ENCODE measurements around the gene FBXW11.
"Not testable (repeated sequence)": the region's sequence is repeated elsewhere in the genome, so short reads cannot be mapped to it uniquely, and the experiment has no call there.

FBXW11 gene

DNA sequence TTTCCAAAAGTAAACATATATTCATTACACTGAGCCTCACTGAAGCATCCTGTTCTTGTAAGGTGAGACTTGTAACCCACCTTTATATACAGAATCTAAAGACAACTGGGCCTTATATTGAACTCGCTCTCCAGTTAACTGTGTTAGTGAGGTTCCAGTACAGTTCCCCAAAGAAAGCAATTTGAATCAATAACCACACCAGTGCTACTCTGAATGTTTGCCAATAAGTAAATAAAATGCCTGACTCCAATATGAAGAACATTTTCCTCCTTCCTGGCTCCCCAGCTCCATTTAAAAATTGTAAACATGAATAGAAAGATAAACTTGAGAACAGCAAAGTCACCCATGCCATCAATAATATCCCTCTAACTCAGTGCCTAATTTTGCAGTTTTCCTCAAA is 50.1 kb downstream of the FBXW11 start:
- DNase-seq (ENCODE audit: extremely low read depth in 1 of 2, low read depth in 1 of 2), result no peak

DNA sequence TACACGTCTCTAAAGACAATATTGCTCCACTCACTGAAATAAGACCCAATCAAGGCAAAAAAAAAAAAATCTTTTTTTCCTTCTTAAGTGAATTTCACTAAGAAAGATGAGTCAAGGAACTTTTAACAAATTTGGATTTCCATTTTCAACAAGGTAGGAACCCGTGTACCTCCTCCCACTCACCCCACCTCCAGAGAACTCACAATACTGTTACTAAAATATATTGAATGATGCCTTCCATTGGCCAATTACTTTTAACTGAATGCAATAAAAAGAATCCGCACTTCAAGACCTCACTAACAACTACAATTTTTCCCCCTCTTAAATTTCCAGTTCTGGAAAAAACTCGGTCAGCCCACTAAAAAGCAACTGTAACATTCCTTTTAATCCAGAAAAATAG is 50.7 kb downstream of the FBXW11 start:
- DNase-seq (ENCODE audit: extremely low read depth in 1 of 2, low read depth in 1 of 2), result no peak

DNA sequence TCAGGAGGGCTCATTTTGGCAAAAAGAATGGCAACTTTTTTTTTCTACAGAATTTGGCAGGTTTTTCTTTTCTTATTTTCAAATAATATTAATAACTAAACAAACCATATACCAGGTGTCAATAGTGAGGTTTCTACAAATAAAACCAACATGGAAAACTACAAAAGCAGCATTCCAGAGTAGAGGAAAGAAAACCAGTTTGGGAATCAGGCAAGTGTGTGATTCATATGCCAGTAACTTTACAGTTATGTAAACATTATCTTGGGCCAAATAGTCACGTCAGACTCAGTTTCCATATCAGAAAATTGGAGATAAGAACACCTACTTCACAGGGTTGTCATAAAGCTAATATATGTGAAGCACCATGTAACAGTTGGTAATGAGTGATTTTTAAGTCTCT is 51.7 kb downstream of the FBXW11 start:
- no peak for DNase-seq (ENCODE audit: extremely low read depth in 1 of 2, low read depth in 1 of 2)

DNA sequence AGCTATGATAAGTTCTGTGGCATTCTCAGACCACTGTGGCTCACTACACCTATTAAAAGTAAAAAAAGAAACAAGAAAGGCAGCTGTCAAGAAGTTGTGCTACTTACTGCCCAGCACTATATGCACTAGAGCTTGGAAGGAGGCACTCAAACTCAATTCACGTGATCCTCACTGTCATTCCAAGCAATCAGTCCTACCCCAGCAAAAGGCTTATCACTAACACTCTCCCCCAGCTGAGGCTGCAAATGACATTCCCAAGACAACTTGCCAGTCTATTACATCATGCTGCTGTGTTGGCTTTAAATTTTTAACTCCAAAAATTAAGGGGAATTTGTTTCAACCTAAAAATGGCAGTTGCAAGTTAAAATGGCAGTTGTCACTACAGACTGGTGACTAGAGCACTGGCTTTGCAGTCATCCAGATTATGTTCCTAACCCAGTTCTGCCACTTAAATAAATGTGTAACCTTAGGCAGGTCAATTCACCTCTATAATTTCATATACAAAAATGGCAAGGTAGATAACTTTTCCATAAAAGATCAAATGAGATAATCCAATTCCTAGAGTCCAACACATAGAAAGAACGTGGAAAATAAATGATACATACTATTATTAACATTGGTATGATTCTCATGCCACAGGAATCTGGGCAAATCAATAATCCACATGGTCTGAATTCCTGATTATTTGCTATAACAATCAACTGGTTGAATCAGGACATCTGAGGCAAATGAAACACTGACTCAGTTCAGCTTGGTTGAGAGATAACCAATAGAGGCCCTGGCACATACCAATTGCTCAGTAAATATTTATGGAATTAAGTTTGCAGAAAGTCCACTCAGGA is 52.4 kb downstream of the FBXW11 start:
- no peak for DNase-seq (ENCODE audit: extremely low read depth in 1 of 2, low read depth in 1 of 2)

DNA sequence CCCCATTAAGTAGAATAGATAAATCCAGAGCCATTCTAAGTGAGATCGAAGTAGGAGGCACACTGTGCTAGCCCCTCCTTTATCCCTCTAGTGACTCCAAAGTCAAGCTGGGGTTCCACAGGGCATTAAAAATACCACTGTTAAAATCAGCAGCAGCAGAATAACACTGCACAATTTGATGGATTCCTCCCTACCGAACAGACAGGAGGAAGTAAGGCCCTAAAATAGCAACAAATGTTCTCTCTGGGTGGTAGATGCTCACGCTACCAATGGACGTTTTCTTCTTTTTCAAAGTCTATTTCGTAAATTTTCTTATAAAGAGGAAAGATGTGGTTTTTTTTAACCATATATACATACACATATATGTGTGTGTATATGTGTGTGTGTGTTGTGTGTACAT is 54.4 kb downstream of the FBXW11 start:
- DNase-seq (ENCODE audit: extremely low read depth in 1 of 2, low read depth in 1 of 2), result no peak

DNA sequence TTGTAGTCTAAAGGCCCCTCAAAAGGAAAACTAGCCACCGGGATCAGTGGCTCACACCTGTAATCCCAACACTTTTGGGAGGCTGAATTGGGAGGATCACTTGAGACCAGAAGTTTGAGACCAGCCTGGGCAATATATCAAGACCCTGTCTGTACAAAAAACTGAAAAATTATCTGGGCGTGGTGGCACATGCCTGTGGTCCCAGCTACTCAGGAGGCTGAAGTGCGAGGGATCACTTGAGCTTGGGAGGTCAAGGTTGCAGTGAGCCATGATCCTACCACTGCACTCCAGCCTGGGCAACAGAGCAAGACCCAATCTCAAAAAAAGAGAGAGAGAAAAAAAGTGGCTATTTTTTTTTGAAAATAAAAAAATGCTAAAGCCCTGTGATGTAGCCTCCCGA is 55.2 kb downstream of the FBXW11 start:
- no peak for DNase-seq (ENCODE audit: extremely low read depth in 1 of 2, low read depth in 1 of 2)

DNA sequence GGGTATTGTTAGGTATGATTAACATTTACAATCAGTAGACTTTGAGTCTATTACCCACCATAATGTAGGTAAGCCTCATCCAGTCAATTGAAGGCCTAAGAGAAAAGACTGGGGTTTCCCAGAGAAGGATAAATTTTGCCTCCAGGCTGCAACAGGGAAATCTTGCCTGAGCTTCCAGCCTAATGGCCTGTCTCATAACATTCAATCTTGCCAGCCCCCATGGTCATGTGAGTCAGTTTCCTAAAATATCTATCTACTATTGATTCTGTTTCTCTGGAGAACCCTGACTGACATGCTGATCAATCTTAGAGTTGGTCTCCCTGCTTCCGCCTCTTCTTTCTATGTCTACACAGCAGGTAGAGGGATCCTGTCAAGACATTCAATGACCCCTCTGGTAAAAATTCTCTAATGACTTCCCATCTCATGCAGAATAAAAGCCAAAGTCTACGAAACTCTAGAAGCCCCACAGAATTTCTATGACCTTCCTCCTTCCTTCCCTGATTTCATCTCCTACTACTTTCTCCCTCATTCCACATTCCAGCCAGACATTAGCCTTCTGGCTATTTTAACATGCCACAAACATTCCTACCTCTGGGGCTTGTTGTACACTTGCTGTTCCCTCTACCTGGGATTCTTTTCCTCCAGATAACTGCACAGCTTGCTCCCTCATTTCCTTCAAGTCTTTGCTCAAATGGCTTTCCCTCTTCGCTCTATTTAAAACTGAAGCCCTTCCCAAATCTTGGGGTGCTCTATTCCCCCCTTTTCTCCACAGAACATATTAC is 60.2 kb downstream of the FBXW11 start:
- DNase-seq (ENCODE audit: extremely low read depth in 1 of 2, low read depth in 1 of 2), result no peak

DNA sequence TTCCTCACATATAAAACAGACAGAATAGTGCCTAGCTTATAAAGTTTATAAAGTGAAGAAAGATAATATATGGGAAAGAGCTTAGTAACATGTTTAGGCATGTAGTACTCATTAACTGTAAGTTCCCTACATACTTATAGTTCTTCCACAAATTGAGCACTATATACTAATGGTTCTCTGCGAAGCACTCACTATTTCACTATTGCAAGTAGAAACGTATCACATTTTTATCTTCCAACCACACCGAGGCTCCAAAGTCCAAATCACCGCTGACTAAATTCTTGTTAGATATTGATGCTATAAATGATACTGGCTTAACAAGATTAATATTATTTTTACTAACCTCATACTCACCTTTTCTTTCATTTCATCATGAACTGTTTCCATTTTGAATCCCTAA is 61.0 kb downstream of the FBXW11 start:
- no peak for DNase-seq (ENCODE audit: extremely low read depth in 1 of 2, low read depth in 1 of 2)

DNA sequence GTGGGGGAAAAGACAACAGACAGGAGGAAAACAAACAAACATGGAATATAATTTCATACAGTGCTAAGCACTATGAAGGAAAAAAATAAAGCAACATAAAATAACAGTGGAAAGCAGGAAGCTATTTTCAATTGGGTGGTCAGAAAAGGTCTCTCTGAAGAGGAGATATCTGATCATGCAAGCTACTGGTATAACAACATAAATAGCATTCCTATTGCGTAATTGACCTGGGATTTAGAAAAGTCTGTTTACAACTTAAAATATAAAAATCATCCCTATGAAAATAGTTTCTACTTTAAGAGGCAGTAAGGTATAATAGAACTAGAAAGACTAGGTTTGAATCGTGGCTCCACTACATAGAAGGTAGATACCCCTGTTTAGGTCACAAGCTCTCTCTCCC is 61.4 kb downstream of the FBXW11 start:
- DNase-seq (ENCODE audit: extremely low read depth in 1 of 2, low read depth in 1 of 2), result no peak

DNA sequence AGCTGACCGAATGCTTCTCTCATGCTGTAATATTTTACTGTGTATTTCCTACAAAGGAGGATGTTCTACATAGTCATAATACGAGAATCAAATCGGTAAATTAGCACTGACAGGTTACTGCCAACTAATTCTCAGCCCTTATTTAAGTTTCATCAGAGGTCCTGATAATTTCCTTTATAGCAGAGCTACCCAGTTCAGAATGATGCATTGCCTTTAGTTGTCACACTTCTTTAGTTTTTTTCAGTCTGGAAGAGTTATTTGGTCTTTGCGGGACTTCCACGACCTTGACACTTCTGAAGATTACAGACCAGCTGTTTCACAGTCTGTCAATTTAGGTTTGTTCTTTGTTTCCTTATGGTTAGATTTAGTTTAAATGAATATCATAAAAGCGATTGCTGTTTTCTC is 64.3 kb downstream of the FBXW11 start:
- not testable (repeated sequence) for DNase-seq (ENCODE audit: extremely low read depth in 1 of 2, low read depth in 1 of 2)

DNA sequence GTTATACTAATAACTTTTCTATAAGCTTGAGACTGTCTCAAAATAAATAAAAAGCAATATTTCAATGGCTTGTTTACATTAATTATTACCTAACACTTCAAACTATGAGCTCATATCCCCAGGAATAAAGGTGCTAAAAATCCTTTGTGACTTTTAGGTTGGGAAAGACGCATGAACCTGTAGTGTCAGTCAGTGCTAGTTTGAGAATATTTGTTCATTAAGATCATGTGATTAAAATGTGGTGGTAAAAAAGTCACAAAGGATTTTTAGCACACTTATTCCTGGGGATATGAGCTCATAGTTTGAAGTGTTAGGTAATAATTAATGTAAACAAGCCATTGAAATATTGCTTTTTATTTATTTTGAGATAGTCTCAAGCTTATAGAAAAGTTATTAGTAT is 64.8 kb downstream of the FBXW11 start:
- DNase-seq (ENCODE audit: extremely low read depth in 1 of 2, low read depth in 1 of 2), result not testable (repeated sequence)

DNA sequence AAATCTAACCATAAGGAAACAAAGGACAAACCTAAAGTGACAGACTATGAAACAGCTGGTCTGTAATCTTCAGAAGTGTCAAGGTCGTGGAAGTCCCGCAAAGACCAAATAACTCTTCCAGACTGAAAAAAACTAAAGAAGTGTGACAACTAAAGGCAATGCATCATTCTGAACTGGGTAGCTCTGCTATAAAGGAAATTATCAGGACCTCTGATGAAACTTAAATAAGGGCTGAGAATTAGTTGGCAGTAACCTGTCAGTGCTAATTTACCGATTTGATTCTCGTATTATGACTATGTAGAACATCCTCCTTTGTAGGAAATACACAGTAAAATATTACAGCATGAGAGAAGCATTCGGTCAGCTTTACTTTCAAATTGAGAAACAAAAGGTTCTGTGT is 65.2 kb downstream of the FBXW11 start:
- DNase-seq (ENCODE audit: extremely low read depth in 1 of 2, low read depth in 1 of 2), result not testable (repeated sequence)

DNA sequence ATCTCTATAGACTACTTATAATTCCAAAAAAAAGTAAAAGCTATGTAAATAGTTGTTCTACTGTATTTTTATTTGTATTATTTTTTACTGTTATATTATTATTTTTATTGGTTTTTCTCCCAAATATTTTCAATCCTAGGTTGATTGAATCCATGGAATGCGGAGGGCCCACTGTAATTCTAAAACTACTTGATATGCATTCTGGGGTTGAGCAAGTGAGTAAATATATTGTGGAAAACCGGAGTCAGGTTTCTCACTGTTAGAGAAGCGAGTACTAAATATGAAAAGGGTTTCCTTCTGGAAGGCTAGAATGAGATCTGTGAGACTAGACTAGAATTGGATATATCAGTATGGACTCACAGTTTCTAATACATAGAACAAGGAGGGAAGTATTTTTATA is 66.5 kb downstream of the FBXW11 start:
- DNase-seq (ENCODE audit: extremely low read depth in 1 of 2, low read depth in 1 of 2), result no peak

DNA sequence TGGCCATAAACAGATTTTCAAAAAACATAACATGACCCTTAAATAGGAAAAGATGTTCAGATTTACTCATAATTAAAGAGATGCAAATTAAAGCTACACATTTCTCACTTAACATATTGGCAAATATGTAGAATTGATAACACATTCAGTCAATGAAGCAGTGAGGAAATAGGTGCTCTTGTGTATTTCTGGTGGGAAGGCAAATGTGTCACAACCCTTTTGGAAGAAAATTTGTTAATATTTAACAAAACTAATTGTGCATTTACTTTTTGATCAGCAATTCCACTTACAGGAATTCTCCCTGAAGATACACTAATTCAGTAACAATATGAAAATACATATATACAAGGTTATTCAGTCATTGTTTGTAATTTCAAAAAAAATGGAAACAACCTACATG is 68.1 kb downstream of the FBXW11 start:
- no peak for DNase-seq (ENCODE audit: extremely low read depth in 1 of 2, low read depth in 1 of 2)

DNA sequence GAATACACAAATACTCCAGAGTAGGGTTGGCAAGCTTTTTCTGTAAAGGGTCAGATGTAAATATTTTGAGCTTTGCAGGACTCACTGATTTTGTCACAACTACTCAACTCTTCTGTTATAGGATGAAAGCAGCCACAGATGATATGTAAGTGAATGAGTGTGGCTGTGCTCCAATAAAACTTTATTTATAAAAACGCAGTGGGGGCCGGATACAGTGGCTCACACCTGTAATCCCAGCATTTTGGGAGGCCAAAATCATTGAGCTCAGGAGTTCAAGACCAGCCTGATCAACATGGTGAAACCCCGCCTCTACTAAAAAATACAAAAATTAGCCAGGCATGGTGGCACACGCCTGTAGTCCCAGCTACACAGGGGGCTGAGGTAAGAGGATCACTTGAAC is 69.1 kb downstream of the FBXW11 start:
- DNase-seq (ENCODE audit: extremely low read depth in 1 of 2, low read depth in 1 of 2), result no peak

DNA sequence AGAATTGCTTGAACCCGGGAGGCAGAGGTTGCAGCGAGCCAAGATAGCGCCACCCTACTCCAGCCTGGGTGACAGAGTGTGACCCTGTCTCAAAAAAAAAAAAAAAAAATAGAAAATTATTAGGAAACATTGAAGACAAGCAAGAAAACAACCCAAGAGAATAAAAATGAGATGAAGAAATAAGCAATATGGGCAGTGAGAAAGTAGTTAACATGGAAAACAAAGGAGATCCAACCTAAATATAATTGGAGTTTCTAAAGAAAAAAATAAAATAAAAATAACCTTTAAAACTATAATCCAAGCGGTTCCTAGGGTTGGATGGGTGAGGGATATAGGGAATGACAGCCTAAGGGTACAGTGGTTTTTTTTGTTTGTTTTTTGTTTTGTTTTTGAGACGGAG is 71.9 kb downstream of the FBXW11 start:
- no peak for DNase-seq (ENCODE audit: extremely low read depth in 1 of 2, low read depth in 1 of 2)

DNA sequence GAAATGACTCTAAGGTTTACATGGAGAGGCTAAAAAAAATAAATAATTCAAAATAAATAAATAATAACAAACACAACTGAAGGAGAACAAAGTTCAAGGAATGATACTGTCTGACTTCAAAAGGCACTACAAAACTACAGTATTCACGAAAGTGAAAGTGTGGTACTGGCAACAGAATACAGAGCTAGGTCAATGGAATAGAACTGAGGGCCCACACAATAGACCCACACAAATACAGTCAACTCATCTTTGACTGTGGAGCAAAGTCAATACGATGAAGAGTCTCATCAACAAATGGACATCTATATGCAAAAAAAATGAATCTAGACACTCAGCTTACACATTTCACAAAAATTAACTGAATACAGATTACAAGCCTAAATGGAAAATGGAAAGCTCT is 75.3 kb downstream of the FBXW11 start:
- DNase-seq (ENCODE audit: extremely low read depth in 1 of 2, low read depth in 1 of 2), result no peak

DNA sequence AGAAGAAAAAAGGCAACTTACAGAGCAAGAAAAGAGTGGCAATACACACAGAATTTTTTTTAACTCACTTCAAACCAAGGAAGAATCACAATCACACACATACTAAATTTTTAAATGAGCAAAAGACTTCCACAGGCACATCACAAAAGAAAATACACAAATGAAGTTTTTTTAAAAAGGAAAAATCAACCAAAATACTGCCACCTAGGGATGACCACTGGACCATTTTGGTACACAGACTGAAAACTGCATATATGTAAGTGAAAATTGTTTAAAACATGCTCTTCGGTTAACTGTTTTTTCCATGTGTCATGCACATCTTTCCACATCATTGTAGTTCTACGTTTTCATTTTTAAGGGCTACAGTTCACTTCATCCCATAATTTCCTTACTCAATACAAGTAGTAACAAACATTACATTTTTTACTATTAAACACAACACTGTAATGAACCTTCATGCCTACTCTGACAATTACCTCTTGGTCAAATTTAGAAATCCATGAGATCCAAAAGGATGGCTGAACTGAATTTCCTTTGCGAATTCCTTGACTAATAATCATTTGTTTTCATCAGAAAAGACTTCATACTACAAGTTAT is 79.0 kb downstream of the FBXW11 start:
- DNase-seq (ENCODE audit: extremely low read depth in 1 of 2, low read depth in 1 of 2), result no peak

DNA sequence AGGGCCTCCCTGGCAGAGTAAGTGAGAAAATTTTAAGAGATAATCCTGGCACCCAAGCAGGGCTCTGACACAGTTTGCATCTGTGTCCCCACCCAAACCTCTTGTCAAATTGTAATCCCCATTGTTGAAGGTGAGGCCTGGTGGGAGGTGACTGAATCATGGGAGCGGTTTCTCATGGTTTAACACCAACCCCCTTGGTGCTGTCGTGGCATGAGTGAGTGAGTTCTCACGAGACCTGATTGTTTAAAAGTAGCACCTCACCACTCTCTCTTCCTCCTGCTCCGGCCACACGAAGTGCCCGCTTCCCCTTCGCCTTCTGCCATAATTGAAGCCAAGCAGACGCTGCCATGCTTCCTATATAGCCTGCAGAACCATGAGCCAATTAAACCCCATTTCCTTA is 80.1 kb downstream of the FBXW11 start:
- no peak for DNase-seq (ENCODE audit: extremely low read depth in 1 of 2, low read depth in 1 of 2)

DNA sequence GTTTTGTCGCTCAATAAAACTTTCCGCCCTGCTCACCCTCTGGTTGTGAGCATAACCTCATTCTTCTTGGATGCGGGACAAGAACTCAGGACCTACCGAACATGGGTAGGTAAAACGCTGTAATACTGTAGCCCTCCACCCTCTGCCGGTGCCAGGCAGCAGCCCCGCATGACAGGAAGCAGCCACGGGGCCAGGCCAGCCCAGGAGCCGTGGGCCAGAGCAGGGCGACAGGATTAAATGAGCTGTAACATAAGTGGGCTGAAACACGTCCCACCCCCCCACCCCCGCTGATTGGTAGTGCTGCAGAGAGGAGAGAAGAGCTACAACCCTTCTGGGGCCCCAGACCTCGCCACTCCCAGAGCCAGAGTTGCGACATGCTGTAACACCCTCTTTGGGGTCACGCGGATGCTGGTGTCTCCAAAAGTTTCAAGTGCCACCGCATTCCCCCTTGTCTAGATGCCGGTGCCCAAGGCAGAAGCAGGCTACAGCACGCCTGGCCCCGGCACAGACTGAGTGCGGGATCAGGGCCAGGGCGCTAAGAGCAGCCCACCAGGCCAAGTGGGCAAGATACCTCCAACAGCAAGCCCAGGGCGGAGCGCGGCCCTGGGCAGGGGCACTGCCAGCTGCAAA is 81.8 kb downstream of the FBXW11 start:
- DNase-seq (ENCODE audit: extremely low read depth in 1 of 2, low read depth in 1 of 2), result no peak

DNA sequence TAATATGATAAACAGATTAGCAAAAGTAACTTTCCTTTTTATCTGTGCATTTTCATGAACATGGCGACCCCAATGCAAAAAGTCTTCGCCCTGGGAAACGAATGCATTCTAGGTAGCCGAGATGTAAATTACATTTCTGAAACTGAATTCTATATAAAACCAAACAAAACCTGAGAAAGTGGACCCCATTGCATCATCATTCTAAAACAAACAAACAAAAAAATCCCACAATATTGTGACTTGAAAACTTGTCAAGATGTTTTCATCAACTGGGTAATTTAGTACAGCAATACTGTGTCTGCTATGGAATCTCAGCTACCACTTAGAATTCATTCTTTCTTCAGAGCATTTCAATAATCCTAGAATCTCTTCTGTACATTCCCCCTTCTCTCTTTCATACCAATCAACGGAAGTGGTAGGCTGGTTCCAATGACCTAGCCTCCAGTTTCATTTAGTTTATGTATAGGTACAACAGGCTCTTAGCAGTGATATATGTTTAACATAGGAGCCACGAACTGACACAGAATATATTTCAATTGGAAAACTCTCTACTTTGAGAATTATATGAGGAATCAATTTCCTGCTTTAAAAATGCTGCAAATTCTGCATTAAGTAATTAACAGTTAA is 85.6 kb downstream of the FBXW11 start:
- DNase-seq (ENCODE audit: extremely low read depth in 1 of 2, low read depth in 1 of 2), result no peak
